Measurements from ENCODE around the gene MMP25. TPM values are rescaled to one million over a fixed set of nuclear protein-coding genes. Genes with fewer than 3 reads are reported as not detected.

The MMP25 gene
- total and polyA plus RNA-seq, 9 of the 15 experiments (the other 6 are each of a cell fraction or from before 2014, with no cell fraction given) = 0.03 to 0.04 TPM; not detected in 7

DNA sequence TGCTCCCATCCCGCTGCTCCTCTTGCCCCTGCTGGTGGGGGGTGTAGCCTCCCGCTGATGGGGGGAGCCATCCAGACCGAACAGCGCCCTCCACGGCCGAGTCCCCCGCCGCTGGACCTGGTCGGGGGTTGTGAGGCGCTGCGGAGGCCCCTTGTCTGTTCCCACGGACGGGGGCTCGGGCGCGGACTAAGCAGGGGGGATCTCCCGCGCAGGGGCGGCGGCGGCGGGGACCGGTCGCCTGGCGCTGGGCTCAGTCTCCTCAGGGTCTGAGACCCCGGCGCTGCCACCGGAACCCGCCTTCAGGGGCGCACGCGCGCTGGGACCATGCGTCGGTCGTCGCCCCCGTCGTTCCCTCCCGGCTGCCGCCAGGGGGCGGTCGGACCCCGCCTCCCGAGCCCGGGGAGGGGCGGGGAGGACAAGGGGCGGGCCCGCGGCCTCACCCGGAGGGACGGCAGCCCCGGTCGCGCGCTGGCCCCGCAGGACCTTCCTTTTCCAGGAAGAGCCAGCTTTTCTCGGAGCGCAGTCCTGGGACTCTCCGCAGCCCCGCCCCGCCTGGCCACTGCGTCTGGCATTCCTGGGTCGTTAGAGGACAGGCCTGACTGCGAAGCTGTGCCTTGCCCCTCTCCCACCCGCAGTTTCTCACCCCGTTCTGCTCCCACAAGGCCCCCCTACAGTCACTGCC, 12.8 kb downstream of the MMP25 start (continued):
- TF ChIP-seq CBX3 (IDR thresholded peaks at IDR 0.05; ENCODE audit: borderline replicate concordance in 1 of 2, low read length in 2 of 2) (no peak), RREB1 (CRISPR knock-in tag; IDR thresholded peaks at IDR 0.05) (no peak), PHF8 (IDR thresholded peaks at IDR 0.05; ENCODE audit: borderline replicate concordance, low read length) (peak; percentile 77; the same call in 1 of the 2 replicates), CHD7 (IDR thresholded peaks at IDR 0.05; ENCODE audit: low read depth, low read length) (no peak), ETS2 (tag; IDR thresholded peaks at IDR 0.05; ENCODE audit: borderline replicate concordance, poor library complexity, severe bottlenecking) (no peak), C11orf30 (IDR thresholded peaks at IDR 0.05; ENCODE audit: low read depth) (peak; percentile 37; the same call in 1 of the 2 replicates)
- TF ChIP-seq, protein P1, sequence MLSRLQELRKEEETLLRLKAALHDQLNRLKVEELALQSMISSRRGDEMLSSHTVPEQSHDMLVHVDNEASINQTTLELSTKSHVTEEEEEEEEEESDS (CRISPR knock-in tag; IDR thresholded peaks at IDR 0.05) = no peak

Data from K562 (cell line).